ENCODE data around the gene URGCP.
A peak's percentile ranks its signal among the peaks of the same experiment; 100 is the strongest.
"Not testable (repeated sequence)": the region's sequence is repeated elsewhere in the genome, so short reads cannot be mapped to it uniquely, and the experiment has no call there.

Gene URGCP

DNA sequence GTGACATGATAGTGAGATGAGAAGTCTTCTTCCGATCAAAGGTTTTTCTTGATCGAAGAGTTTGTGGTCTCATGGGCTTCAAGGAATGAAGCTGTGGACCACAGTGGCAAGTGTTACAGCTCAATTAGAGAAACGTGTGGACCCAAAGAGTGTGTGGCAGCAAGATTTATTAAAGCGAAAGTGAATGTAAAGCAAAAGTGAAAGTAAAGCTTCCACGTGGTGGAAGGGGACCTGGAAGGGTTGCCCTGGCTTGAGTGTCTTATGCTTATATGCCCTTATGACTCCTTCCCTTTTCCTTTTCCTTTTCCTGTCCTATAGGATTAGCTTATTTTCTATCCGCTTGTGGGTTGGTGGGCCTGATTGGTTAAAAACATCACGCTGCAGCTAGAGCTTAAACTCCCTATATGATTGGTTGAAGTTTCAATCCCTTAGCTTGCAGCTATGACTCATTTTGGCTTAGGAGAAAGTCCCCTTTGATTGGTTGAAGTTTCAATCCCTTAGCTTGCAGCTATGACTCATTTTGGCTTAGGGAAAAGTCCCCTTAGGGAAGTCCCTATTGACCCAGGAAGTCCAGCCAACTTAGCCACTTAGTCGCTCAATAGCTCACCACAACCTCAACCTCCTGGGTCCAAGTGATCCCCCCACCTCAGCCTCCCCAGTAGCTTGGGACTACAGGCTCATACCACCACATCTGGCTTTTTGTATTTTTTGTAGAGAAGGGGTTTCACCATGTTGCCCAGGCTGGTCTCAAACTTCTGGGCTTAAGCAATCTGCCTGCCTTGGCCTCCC, 71.7 kb downstream of the URGCP start:
- no peak for TF ChIP-seq CTCF (IDR thresholded peaks at IDR 0.05; ENCODE audit: low read depth, low read length)
- DNase-seq (ENCODE audit: low read depth, low spot score) = peak; percentile 12
- in situ Hi-C loops (cut with HindIII; ENCODE audit: low sequenced_read_pairs) = no loop called here
- H3K4me3 ChIP-seq (ENCODE audit: low read depth, low read length) = no peak overlapping the region

- DNase-seq (ENCODE audit: low read depth, low spot score); in situ Hi-C loops (cut with HindIII; ENCODE audit: low sequenced_read_pairs): not testable (repeated sequence)
Observed at GRCh38 chr7:43830917-43831316, 75.5 kb downstream of the URGCP start.

More at GRCh38 chr7:43830917-43831316, 75.5 kb downstream of the URGCP start:
- H3K4me3 ChIP-seq (ENCODE audit: low read depth, low read length) = not testable (repeated sequence)
